ENCODE measurements around the gene F13A1.

F13A1 gene

GRCh38 chr6:6235786-6236185 is 84.7 kb downstream of the F13A1 start:
- no peaks in the 10 kb centered on the region for H3K9me2 ChIP-seq (replicated peaks; ENCODE audit: insufficient read depth, low read length)
- H3K27ac ChIP-seq (ENCODE audit: low read depth, low read length), result no peak overlapping the region
- H3K4me3 ChIP-seq (ENCODE audit: insufficient read depth, low read length, poor library complexity, severe bottlenecking), result no peak overlapping the region
- TF ChIP-seq, protein P1, sequence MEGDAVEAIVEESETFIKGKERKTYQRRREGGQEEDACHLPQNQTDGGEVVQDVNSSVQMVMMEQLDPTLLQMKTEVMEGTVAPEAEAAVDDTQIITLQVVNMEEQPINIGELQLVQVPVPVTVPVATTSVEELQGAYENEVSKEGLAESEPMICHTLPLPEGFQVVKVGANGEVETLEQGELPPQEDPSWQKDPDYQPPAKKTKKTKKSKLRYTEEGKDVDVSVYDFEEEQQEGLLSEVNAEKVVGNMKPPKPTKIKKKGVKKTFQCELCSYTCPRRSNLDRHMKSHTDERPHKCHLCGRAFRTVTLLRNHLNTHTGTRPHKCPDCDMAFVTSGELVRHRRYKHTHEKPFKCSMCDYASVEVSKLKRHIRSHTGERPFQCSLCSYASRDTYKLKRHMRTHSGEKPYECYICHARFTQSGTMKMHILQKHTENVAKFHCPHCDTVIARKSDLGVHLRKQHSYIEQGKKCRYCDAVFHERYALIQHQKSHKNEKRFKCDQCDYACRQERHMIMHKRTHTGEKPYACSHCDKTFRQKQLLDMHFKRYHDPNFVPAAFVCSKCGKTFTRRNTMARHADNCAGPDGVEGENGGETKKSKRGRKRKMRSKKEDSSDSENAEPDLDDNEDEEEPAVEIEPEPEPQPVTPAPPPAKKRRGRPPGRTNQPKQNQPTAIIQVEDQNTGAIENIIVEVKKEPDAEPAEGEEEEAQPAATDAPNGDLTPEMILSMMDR (IDR thresholded peaks at IDR 0.05; ENCODE audit: insufficient read depth, low read length, poor library complexity, severe bottlenecking), result no peak
- no peak for TF ChIP-seq EZH2phosphoT487 (conservative IDR thresholded peaks at IDR 0.05; ENCODE audit: low read length)
- H2AFZ ChIP-seq (ENCODE audit: low read depth, low read length, severe bottlenecking), result no peak overlapping the region
- H4K20me1 ChIP-seq (ENCODE audit: low read depth, low read length), result no peaks in the 10 kb centered on the region
- no peaks in the 10 kb centered on the region for H3K9me3 ChIP-seq (ENCODE audit: insufficient read depth, low read length)
- no peak overlapping the region for H3K9ac ChIP-seq (ENCODE audit: low read length)
- H3K27me3 ChIP-seq (ENCODE audit: low read length), result no peaks in the 10 kb centered on the region
- no peaks in the 10 kb centered on the region for H3K36me3 ChIP-seq (ENCODE audit: low read length)
- no peak overlapping the region for H3K4me2 ChIP-seq (ENCODE audit: low read depth, low read length, poor library complexity, severe bottlenecking)
- H3K79me2 ChIP-seq (ENCODE audit: insufficient read depth, low read length), result no peaks in the 10 kb centered on the region
- no peaks in the 10 kb centered on the region for H3F3A ChIP-seq (ENCODE audit: insufficient read depth)

- Histone ChIP-seq H3K27ac (ENCODE audit: low read depth, low read length) (no peak overlapping the region), H3F3A (ENCODE audit: insufficient read depth) (no peaks in the 10 kb centered on the region), H3K4me3 (ENCODE audit: insufficient read depth, low read length, poor library complexity, severe bottlenecking) (no peak overlapping the region), H3K9me3 (ENCODE audit: insufficient read depth, low read length) (no peaks in the 10 kb centered on the region), H3K79me2 (ENCODE audit: insufficient read depth, low read length) (no peaks in the 10 kb centered on the region), H3K4me2 (ENCODE audit: low read depth, low read length, poor library complexity, severe bottlenecking) (no peak overlapping the region), H2AFZ (ENCODE audit: low read depth, low read length, severe bottlenecking) (no peak overlapping the region), H3K27me3 (ENCODE audit: low read length) (no peaks in the 10 kb centered on the region), H4K20me1 (ENCODE audit: low read depth, low read length) (no peaks in the 10 kb centered on the region), H3K9ac (ENCODE audit: low read length) (no peak overlapping the region), H3K9me2 (replicated peaks; ENCODE audit: insufficient read depth, low read length) (no peaks in the 10 kb centered on the region), H3K36me3 (ENCODE audit: low read length) (no peaks in the 10 kb centered on the region)
- TF ChIP-seq, protein P1 (IDR thresholded peaks at IDR 0.05; ENCODE audit: insufficient read depth, low read length, poor library complexity, severe bottlenecking), result no peak
- TF ChIP-seq EZH2phosphoT487 (conservative IDR thresholded peaks at IDR 0.05; ENCODE audit: low read length), result no peak
Measured at GRCh38 chr6:6234963-6235362, 85.5 kb downstream of the F13A1 start.

DNA sequence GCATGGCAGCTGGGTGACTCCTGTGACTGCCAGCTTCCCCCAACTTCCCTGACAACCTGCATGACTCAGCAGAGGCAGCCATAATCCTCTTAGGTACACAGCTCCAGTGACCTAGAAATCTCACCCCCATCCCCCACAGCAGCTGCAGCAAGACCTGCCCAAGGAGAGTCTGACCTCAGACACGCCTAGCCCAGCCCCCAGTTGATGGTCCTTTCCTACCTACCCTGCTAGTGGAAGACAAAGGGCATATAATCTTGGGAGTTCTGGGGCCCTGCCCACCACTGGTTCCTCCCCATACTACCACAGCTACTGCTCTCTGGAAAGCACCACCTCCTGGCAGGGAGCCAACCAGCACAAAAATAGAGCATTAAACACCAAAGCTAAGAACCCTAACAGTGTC is 90.2 kb downstream of the F13A1 start:
- H3F3A ChIP-seq (ENCODE audit: insufficient read depth), result no peaks in the 10 kb centered on the region
- H3K4me3 ChIP-seq (ENCODE audit: insufficient read depth, low read length, poor library complexity, severe bottlenecking), result no peak overlapping the region
- no peak overlapping the region for H3K4me2 ChIP-seq (ENCODE audit: low read depth, low read length, poor library complexity, severe bottlenecking)
- H3K79me2 ChIP-seq (ENCODE audit: insufficient read depth, low read length), result no peaks in the 10 kb centered on the region
- no peaks in the 10 kb centered on the region for H4K20me1 ChIP-seq (ENCODE audit: low read depth, low read length)
- H3K9ac ChIP-seq (ENCODE audit: low read length), result no peak overlapping the region
- no peak for TF ChIP-seq EZH2phosphoT487 (conservative IDR thresholded peaks at IDR 0.05; ENCODE audit: low read length)
- TF ChIP-seq, protein P1 (IDR thresholded peaks at IDR 0.05; ENCODE audit: insufficient read depth, low read length, poor library complexity, severe bottlenecking), result no peak
- no peaks in the 10 kb centered on the region for H3K27me3 ChIP-seq (ENCODE audit: low read length)
- H3K9me2 ChIP-seq (replicated peaks; ENCODE audit: insufficient read depth, low read length), result no peaks in the 10 kb centered on the region
- no peaks in the 10 kb centered on the region for H3K36me3 ChIP-seq (ENCODE audit: low read length)
- no peak overlapping the region for H3K27ac ChIP-seq (ENCODE audit: low read depth, low read length)
- H2AFZ ChIP-seq (ENCODE audit: low read depth, low read length, severe bottlenecking), result no peak overlapping the region
- H3K9me3 ChIP-seq (ENCODE audit: insufficient read depth, low read length), result no peaks in the 10 kb centered on the region
